GM13977 (cell line): ENCODE results near the gene WDR45B.

ENCODE experiments used
- DNase-seq: peaks from one replicate; pipeline ENCODE4 v3.0.0; 2012; ENCODE audit warnings: low spot score
- CTCF ChIP-seq: IDR thresholded peaks from 2 replicates; pipeline ENCODE4 v1.5.1; 2012; ENCODE audit warnings: mild to moderate bottlenecking, control low read depth; ENCODE audit not compliant: insufficient read depth; ENCODE audit errors: extremely low read depth, missing control alignments
- in situ Hi-C: fragments of 300-500 bp; cut with MboI; formaldehyde crosslinking; loops from one replicate; pipeline ENCODE4 v1.12.0; 2022; ENCODE audit warnings: low sequenced_read_pairs, low pct_unique_long_range_greater_than_20kb, mixed read lengths, inconsistent platforms; ENCODE audit not compliant: unreplicated experiment

Gene WDR45B

GRCh38 chr17:82567286-82567685, 81.0 kb downstream of the WDR45B start:
- no peak for DNase-seq
- TF ChIP-seq CTCF: no peak
- in situ Hi-C loops: no loop called here

GRCh38 chr17:82566129-82566960, 81.9 kb downstream of the WDR45B start:
- no peak for DNase-seq
- in situ Hi-C loops: no loop called here
- no peak for TF ChIP-seq CTCF

DNA sequence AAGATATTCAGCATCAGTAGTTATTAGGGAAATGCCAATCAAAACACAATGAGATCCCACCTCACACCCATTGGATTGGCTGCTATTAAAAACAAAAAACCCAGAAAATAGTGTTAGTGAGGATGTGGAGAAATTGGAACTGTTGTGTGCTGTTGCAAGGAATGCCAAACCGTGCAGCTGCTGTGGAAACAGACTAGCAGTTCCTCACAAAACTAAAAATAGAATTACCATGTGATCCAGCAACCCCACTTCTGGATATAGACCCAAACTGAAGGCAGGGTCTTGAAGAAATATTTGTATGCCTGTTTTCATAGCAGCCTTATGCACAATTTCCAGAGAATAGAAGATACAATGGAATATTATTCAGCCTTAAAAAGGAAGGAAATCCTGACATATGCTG, 82.7 kb downstream of the WDR45B start:
- in situ Hi-C loops: no loop called here
- DNase-seq: no peak
- TF ChIP-seq CTCF: no peak
